22Rv1 (cell line): ENCODE results near the gene ERLIN1.

Source experiments
- ZFX ChIP-seq: fragments of 450-650 bp; IDR thresholded peaks from 2 replicates; pipeline ENCODE4 v1.6.1; 2017; ENCODE audit warnings: antibody characterized with exemption, borderline replicate concordance
- TF ChIP-seq, protein P1 (sequence below): fragments of 450-650 bp; IDR thresholded peaks from 2 replicates; pipeline ENCODE4 v1.5.1; 2017; ENCODE audit warnings: mild to moderate bottlenecking

DNA sequence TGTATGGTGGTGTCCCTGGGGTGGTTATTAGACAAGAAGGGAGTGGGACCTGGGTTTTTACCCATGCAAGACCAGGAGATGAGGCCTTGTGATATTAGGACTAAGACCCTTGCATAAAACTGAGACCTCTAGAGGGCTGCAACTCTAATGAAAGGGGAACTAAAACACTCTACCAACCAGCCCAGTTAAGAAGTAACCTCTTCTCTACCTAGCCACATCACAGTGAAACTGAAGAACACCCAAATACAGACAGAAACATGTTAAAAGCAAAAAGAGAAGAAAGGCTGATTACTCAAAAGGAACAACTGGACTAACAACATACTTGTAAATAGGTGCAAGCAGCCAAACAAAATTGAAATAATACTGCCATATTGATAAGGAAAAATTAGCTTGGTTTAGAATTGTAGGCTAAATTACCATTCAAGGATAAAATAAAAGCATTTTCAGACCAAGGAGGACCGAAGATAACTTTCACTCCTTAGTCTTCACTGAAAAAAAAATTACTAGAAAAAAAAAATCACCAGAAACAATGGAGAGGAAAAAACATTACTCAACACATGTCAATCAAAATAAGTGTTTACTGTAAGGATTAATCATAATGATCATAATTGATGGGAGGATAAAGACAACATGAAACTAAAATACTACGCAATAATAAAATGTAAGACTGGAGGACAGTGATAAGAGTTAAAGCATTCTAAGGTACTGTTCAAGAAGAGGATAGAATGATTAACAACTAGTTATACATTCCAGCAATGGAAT is 27.6 kb downstream of the ERLIN1 start:
- TF ChIP-seq, protein P1, sequence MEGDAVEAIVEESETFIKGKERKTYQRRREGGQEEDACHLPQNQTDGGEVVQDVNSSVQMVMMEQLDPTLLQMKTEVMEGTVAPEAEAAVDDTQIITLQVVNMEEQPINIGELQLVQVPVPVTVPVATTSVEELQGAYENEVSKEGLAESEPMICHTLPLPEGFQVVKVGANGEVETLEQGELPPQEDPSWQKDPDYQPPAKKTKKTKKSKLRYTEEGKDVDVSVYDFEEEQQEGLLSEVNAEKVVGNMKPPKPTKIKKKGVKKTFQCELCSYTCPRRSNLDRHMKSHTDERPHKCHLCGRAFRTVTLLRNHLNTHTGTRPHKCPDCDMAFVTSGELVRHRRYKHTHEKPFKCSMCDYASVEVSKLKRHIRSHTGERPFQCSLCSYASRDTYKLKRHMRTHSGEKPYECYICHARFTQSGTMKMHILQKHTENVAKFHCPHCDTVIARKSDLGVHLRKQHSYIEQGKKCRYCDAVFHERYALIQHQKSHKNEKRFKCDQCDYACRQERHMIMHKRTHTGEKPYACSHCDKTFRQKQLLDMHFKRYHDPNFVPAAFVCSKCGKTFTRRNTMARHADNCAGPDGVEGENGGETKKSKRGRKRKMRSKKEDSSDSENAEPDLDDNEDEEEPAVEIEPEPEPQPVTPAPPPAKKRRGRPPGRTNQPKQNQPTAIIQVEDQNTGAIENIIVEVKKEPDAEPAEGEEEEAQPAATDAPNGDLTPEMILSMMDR = no peak
- no peak for TF ChIP-seq ZFX
